ENCODE data around the gene VPS13D. TPM values are rescaled to one million over a fixed set of nuclear protein-coding genes. Genes with fewer than 3 reads are reported as not detected.

VPS13D gene
- total RNA-seq, 4 donors from 2014 or later: 33.2 to 115 (median 56.5) TPM

DNA sequence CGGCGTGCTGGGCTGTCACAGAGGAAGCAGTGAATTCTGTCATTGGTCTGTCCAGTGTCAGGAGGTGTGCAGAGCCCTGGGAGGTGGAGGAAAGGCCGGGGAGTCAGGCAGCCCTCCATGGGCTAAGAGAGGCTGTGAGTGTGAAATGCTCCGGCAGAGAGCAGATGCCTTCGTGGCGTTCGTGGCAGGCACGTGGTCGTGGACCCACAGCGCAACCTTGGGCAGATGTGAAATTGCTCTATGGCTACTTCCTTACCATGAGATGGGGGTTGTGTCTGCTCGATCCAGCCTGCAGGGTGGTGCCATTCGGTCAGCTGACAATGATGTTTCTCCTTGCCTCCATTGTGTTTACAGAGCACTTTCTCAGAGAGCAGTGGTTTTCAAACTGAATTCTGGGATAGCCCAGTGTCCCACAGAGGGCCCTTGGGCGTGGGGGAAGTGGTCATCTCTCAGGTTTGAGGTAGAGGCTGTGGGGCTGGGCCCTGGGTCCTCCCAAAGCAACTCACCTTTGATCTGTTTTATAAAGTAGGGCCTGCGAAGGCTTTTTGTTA lies 35.1 kb upstream of the VPS13D start:
- Histone ChIP-seq H3K4me3 (no peak overlapping the region), H3K9me3 (no peaks in the 10 kb centered on the region), H3K27ac (no peak overlapping the region), H3K36me3 (no peaks in the 10 kb centered on the region), H3K4me1 (no peaks in the 10 kb centered on the region), H3K27me3 (no peaks in the 10 kb centered on the region)
- no peak for TF ChIP-seq POLR2A (IDR thresholded peaks at IDR 0.05)
- TF ChIP-seq, protein P1, sequence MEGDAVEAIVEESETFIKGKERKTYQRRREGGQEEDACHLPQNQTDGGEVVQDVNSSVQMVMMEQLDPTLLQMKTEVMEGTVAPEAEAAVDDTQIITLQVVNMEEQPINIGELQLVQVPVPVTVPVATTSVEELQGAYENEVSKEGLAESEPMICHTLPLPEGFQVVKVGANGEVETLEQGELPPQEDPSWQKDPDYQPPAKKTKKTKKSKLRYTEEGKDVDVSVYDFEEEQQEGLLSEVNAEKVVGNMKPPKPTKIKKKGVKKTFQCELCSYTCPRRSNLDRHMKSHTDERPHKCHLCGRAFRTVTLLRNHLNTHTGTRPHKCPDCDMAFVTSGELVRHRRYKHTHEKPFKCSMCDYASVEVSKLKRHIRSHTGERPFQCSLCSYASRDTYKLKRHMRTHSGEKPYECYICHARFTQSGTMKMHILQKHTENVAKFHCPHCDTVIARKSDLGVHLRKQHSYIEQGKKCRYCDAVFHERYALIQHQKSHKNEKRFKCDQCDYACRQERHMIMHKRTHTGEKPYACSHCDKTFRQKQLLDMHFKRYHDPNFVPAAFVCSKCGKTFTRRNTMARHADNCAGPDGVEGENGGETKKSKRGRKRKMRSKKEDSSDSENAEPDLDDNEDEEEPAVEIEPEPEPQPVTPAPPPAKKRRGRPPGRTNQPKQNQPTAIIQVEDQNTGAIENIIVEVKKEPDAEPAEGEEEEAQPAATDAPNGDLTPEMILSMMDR (IDR thresholded peaks at IDR 0.05): no peak
- no peak for DNase-seq
- intact Hi-C loops (cut with DNase I; ENCODE audit: low total_unique reads): no loop called here

DNA sequence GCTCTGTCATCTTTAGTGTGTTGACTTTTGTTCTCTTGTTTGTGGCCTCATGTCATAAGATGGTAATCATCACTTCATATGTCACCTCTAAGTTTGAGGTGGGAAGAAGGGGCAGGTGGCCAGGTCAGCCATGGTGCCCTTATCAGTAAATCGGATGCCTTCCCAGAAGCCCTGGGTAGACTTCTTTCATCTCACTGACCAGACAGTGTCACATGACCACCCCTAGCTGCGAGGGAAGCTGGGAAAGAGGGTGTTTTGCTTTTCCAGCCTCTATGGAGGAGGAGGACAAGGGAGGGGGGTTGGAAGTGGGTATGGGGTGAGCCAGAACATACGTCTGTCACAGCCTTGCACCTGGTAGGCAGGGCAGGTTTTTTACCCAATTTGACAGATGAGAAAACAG lies 34.4 kb upstream of the VPS13D start:
- TF ChIP-seq, protein P1 (IDR thresholded peaks at IDR 0.05): no peak
- TF ChIP-seq POLR2A (IDR thresholded peaks at IDR 0.05): no peak
- Histone ChIP-seq H3K36me3 (no peaks in the 10 kb centered on the region), H3K9me3 (no peaks in the 10 kb centered on the region), H3K4me1 (no peaks in the 10 kb centered on the region), H3K4me3 (no peak overlapping the region), H3K27me3 (no peaks in the 10 kb centered on the region), H3K27ac (no peak overlapping the region)
- DNase-seq: no peak
- intact Hi-C loops (cut with DNase I; ENCODE audit: low total_unique reads): no loop called here

DNA sequence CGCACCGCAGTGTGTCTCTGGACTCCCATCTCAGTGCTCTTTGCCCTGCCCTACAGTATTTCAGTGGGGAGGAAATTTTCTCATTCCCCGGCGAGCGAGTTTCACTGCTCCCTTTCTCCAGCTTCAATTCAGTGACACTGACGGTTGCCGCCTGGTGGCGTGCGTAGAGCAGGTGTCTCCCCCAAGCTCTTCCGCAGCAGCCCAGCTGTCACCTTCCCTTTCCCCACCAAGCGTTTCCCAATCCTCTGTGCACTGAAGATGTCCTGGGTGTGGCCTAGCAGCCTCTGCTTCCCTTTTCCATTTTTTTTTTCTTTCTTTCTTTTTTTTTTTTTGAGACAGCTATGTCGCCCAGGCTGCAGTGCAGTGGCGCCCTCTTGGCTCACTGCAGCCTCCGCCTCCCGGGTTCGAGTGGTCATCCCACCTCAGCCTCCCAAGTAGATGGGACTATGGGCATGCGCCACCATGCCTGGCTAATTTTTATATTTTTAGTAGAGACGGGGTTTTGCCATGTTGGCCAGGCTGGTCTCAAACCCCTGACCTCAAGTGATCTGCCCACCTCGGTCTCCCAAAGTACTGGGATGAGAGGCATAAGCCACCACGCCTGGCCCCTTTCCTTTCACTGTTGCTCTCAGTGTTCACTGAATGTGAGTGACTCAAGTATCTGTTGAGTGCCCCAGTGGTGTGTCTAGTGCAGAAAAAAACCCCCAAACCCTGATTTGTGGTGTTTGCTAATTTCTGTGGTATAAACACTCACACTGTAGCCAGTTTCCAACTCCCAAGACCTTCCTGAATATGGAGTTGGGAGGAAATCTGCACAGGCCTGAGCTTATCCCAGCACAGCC lies 33.0 kb upstream of the VPS13D start:
- no peaks in the 10 kb centered on the region for H3K4me1 ChIP-seq
- no peak for DNase-seq
- H3K9me3 ChIP-seq: no peaks in the 10 kb centered on the region
- no peak overlapping the region for H3K27ac ChIP-seq
- no peak for TF ChIP-seq POLR2A (IDR thresholded peaks at IDR 0.05)
- TF ChIP-seq, protein P1 (IDR thresholded peaks at IDR 0.05): no peak
- intact Hi-C loops (cut with DNase I; ENCODE audit: low total_unique reads): no loop called here
- no peaks in the 10 kb centered on the region for H3K36me3 ChIP-seq
- no peaks in the 10 kb centered on the region for H3K27me3 ChIP-seq
- H3K4me3 ChIP-seq: no peak overlapping the region

DNA sequence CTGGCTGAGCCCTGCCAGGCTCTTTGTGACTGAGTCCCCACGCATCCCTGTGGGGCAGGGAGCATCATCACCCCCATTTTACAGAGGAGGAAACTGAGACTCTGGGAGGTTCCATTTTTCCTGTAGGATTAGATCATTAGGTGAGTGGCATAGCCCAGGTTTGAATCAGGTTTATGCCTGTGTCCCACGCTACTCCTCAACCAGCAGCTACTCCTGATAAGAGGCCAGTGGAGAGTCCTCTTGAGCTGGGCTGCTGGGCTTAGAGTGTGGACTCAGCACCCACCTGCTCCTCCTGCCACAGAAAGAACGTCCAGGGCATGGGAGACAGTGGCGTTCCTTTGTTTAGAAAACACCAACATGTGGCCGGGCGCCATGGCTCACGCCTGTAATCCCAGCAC lies 32.3 kb upstream of the VPS13D start:
- no peak for DNase-seq
- Histone ChIP-seq H3K4me1 (no peaks in the 10 kb centered on the region), H3K27me3 (no peaks in the 10 kb centered on the region), H3K4me3 (no peak overlapping the region), H3K36me3 (no peaks in the 10 kb centered on the region), H3K27ac (no peak overlapping the region), H3K9me3 (no peaks in the 10 kb centered on the region)
- intact Hi-C loops (cut with DNase I; ENCODE audit: low total_unique reads): no loop called here
- TF ChIP-seq, protein P1 (IDR thresholded peaks at IDR 0.05): no peak
- TF ChIP-seq POLR2A (IDR thresholded peaks at IDR 0.05): no peak

DNA sequence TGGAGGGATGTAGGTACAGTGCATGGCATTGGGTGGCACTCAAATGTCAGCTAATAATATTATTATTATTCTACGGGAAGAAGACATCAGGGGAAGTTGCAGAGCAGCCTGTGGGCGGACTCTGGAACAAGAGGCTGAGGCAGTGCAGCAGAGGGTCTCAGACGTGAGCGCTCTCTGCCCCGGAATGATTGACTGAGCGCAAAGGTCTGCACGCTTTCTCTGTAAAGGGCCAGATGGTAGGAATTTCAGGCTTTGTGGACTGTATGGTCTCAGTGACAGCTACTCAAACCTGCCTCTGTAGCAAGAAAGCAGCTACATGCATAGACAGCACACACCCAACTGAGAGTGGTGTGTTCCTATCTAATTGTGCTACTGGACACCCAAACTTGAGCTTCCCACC lies 29.6 kb upstream of the VPS13D start:
- no peaks in the 10 kb centered on the region for H3K27me3 ChIP-seq
- no peak for DNase-seq
- no peaks in the 10 kb centered on the region for H3K9me3 ChIP-seq
- intact Hi-C loops (cut with DNase I; ENCODE audit: low total_unique reads): no loop called here
- no peak for TF ChIP-seq POLR2A (IDR thresholded peaks at IDR 0.05)
- TF ChIP-seq, protein P1 (IDR thresholded peaks at IDR 0.05): no peak
- H3K27ac ChIP-seq: no peak overlapping the region
- no peaks in the 10 kb centered on the region for H3K36me3 ChIP-seq
- no peak overlapping the region for H3K4me3 ChIP-seq
- H3K4me1 ChIP-seq: no peaks in the 10 kb centered on the region

Data from uterus (tissue), 4 donors.